Lower leg skin (tissue), 4 donors: ENCODE results near the gene S100A7A. TPM values are rescaled to one million over a fixed set of nuclear protein-coding genes. Genes with fewer than 3 reads are reported as not detected.

Experiments
- DNase-seq, 2 donors: peaks; one replicate each; pipeline ENCODE4 v3.0.0-alpha.2; 2019; ENCODE audit warnings: low spot score in 2 of 2
- H3K4me3 ChIP-seq: fragments of 200-600 bp; sonication (generic); 2 replicates; pipeline ENCODE4 v1.5.1; 2017; ENCODE audit warnings: mild to moderate bottlenecking, low read depth; ENCODE audit not compliant: poor library complexity, severe bottlenecking
- CTCF ChIP-seq, 3 donors: fragments of 450-650 bp; IDR thresholded peaks; one replicate each; pipeline ENCODE4 v1.5.1; 2016; ENCODE audit warnings: antibody characterized with exemption in 3 of 3, mild to moderate bottlenecking in 3 of 3, moderate library complexity in 2 of 3
- POLR2A ChIP-seq, 2 donors: fragments of 450-650 bp; IDR thresholded peaks; one replicate each; pipeline ENCODE4 v1.6.1; 2016 to 2017; ENCODE audit warnings: antibody characterized with exemption in 2 of 2, mild to moderate bottlenecking in 1 of 2, moderate library complexity in 1 of 2
- WGBS, 2 donors: methylation state at CpG; one replicate each; pipeline ENCODE4 v1.1.5; 2018; 5-methylcytosine and 5-hydroxymethylcytosine counted together
- intact Hi-C: fragments of 100-400 bp; cut with DNase I; formaldehyde crosslinking; loops from one replicate; pipeline ENCODE4 v1.15.0; 2023; ENCODE audit warnings: low total_unique reads
- total RNA-seq, 4 donors: library from RNA; depleted of rRNA; stranded (reverse); fragments of >200 nt; gene quantifications; one replicate each; pipeline ENCODE4 v1.1.0, GENCODE V29; 2016

Gene S100A7A
- total RNA-seq, 4 donors from 2014 or later: not detected

DNA sequence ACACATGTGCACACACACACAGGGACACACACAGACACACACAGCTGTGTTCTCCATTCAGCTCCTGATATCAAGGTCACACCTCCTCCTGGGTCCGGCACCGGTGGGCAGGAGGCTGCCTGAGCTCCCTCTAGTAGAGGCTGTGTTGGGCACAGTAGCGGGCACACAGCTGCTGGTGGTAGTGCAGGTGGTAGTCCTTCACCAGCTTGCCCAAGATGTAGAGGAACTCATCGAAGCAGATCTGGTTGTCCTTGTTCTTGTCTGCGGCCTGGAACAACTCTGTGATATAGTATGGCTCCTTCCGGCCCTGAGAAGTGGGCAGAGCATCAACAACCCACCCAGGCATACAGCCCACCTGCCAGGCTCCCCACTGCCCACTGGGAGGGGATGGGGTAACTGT lies 19.9 kb upstream of the S100A7A start:
- DNase-seq: peak in 1 of 2 donors; percentile 43
- intact Hi-C loops: no loop called here
- TF ChIP-seq POLR2A (IDR thresholded peaks at IDR 0.05): no peak
- no peak for TF ChIP-seq CTCF (IDR thresholded peaks at IDR 0.05)
- 77 to 88% methylated on average over 4 to 5 of the region's 6 CpGs for WGBS, 2 donors
- H3K4me3 ChIP-seq: no peak overlapping the region

DNA sequence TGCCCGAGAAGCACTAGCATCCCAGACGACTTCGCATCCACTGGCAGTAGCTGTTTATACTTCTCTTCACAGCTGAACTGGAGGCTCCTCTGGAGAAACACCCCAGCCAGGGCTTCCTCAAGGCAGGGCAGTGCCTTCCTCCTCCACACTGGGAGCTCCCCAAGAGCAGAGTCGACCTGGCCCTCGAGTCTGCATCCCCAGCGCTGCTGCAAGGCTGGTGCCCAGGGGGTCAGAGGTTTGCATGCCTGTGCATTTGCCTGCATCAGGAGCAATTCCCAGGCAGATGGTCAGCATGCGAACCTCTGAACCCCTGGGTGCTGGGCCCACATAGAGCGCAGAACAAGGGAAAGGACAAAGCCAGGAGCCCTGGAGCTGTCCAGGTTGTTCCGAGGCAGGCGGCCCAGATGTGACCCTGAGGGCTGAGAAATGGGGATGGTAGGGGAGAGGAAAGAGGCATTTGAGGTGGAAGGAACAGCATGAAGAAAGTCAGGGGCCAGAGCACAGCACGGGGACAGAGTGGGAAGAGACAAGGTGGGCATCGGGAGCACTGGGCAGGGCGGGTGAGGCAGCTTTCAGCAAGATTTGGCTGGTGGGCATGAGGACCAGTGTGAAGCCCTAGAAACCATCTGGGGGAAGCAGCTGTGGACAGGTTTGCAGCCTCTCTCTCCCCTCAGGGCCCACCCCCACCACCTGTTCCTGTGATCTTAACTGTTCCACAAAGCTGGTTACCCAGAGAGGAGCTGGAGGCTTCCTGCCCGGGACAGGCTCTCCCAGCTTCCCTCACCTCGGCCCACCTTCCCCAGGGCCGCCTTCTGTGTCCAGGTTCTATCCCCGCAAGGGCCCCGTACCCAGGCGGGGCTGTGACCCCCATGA lies 19.0 kb upstream of the S100A7A start:
- no peak overlapping the region for H3K4me3 ChIP-seq
- peak in 1 of 2 donors; percentile 74 for DNase-seq
- 79 to 85% methylated on average over 16 to 19 of the region's 19 CpGs for WGBS, 2 donors
- TF ChIP-seq POLR2A (IDR thresholded peaks at IDR 0.05): no peak
- no peak for TF ChIP-seq CTCF (IDR thresholded peaks at IDR 0.05)
- intact Hi-C loops: no loop called here

GRCh38 chr1:153397924-153398651 lies 18.2 kb upstream of the S100A7A start:
- intact Hi-C loops: no loop called here
- no peak for DNase-seq
- H3K4me3 ChIP-seq: no peak overlapping the region
- 92% methylated on average over 6 of the region's 6 CpGs for WGBS, 2 donors
- no peak for TF ChIP-seq POLR2A (IDR thresholded peaks at IDR 0.05)
- no peak for TF ChIP-seq CTCF (IDR thresholded peaks at IDR 0.05)

GRCh38 chr1:153399401-153400055 lies 16.8 kb upstream of the S100A7A start:
- H3K4me3 ChIP-seq: no peak overlapping the region
- WGBS, 2 donors: 88 to 91% methylated on average over 7 of the region's 7 CpGs
- no peak for DNase-seq
- no peak for TF ChIP-seq CTCF (IDR thresholded peaks at IDR 0.05)
- TF ChIP-seq POLR2A (IDR thresholded peaks at IDR 0.05): no peak
- intact Hi-C loops: no loop called here

DNA sequence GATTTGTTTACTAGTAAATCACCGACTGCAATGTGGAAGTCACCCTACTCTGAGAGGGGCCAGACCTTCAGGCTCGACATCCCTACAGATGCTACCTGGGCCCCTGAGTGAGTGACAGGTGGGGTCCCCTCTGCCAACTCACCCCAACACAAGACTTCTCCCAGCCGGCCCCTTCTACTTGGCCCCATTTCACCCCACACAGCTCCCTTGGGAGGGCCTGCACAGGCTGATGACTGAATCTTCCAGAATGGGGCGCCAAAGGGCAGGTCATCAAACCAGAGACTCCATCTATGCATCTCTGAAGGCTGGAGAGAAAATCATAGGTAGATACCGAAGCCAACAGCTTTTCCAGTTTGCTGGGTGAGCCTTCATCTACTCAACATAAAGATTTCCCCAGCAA lies 16.1 kb upstream of the S100A7A start:
- intact Hi-C loops: no loop called here
- TF ChIP-seq POLR2A (IDR thresholded peaks at IDR 0.05) (no peak), CTCF (IDR thresholded peaks at IDR 0.05) (no peak)
- WGBS, 2 donors: 64 to 67% methylated on average over 5 of the region's 5 CpGs
- DNase-seq: no peak
- no peak overlapping the region for H3K4me3 ChIP-seq
